H1 (cell line): Measurements from ENCODE around the gene DHH. TPM values are rescaled to one million over a fixed set of nuclear protein-coding genes. Genes with fewer than 3 reads are reported as not detected.

Experiments
- CTCF ChIA-PET: fragments of 300-600 bp; sonication (Branson Sonifier 250); formaldehyde crosslinking; loops from one replicate; lab custom pipeline; 2021; ENCODE audit not compliant: partially characterized antibody; lab: Charles Lee
- POLR2A ChIA-PET: fragments of 300-600 bp; sonication (Branson Sonifier 250); formaldehyde crosslinking; loops from one replicate; lab custom pipeline; 2021; ENCODE audit warnings: inconsistent platforms; ENCODE audit not compliant: partially characterized antibody; lab: Charles Lee
- DNase-seq, 2 experiments: peaks; one replicate each; pipeline versions ENCODE4 v3.0.0 to v3.0.0-alpha.2; 2010 to 2022; ENCODE audit warnings: low spot score in 2 of 2, low read depth in 1 of 2, mixed read lengths in 1 of 2
- FAIRE-seq: peaks from 2 replicates; lab custom pipeline; 2011; peaks lifted over from hg19 to GRCh38; lab: Jason Lieb, UNC
- H2AFZ ChIP-seq: 2 replicates; pipeline ENCODE4 v1.8.1; 2012; ENCODE audit warnings: low read length, inconsistent platforms
- H2AK5ac ChIP-seq: 2 replicates; pipeline ENCODE4 v1.6.1; 2013; ENCODE audit warnings: low read depth, low read length
- H2BK120ac ChIP-seq: replicated peaks from 2 replicates; pipeline ENCODE3; 2013; ENCODE audit warnings: low read depth, low read length, inconsistent platforms
- H2BK12ac ChIP-seq: 2 replicates; pipeline ENCODE4 v1.6.1; 2013; ENCODE audit warnings: low read depth, low read length
- H2BK15ac ChIP-seq: 2 replicates; pipeline ENCODE4 v1.6.1; 2013; ENCODE audit warnings: low read length
- H2BK20ac ChIP-seq: 2 replicates; pipeline ENCODE4 v1.6.1; 2013; ENCODE audit warnings: low read length
- H2BK5ac ChIP-seq: 2 replicates; pipeline ENCODE4 v1.6.1; 2013; ENCODE audit warnings: low read depth, low read length
- H3K14ac ChIP-seq: 2 replicates; pipeline ENCODE4 v1.6.1; 2013; ENCODE audit warnings: inconsistent platforms; ENCODE audit not compliant: insufficient read length
- H3K18ac ChIP-seq: 2 replicates; pipeline ENCODE4 v1.6.1; 2013; ENCODE audit warnings: low read length; ENCODE audit errors: extremely low read depth
- H3K23ac ChIP-seq: 2 replicates; pipeline ENCODE4 v1.6.1; 2013; ENCODE audit warnings: inconsistent platforms; ENCODE audit not compliant: insufficient read length
- H3K23me2 ChIP-seq: 2 replicates; pipeline ENCODE4 v1.6.1; 2013; ENCODE audit warnings: low read depth, low read length
- H3K27ac ChIP-seq: 2 replicates; pipeline ENCODE4 v1.6.1; 2011; ENCODE audit warnings: low read depth, low read length, inconsistent platforms
- H3K27me3 ChIP-seq, 4 experiments: replicated peaks in 1 of 4; 1 replicate in 1 of 4; 2 replicates in 3 of 4; pipeline versions ENCODE4 v1.6.1 to v1.8.1; 2011 to 2013; ENCODE audit warnings: low read length in 3 of 4, mild to moderate bottlenecking in 3 of 4, inconsistent platforms in 2 of 4, mixed read lengths in 2 of 4, moderate library complexity in 1 of 4; ENCODE audit not compliant: control insufficient read depth in 3 of 4, insufficient read depth in 3 of 4; ENCODE audit errors: extremely low read depth in 1 of 4
- H3K36me3 ChIP-seq, 4 experiments: 2 replicates each; pipeline versions ENCODE4 v1.6.1 to v1.8.1; 2011 to 2013; ENCODE audit warnings: mild to moderate bottlenecking in 4 of 4, low read length in 3 of 4, moderate library complexity in 2 of 4, control low read depth in 1 of 4, inconsistent platforms in 1 of 4; ENCODE audit not compliant: insufficient read depth in 4 of 4, control insufficient read depth in 2 of 4
- H3K4ac ChIP-seq: replicated peaks from 2 replicates; pipeline ENCODE3; 2013; ENCODE audit warnings: low read length, low read depth, mixed read lengths, inconsistent platforms; ENCODE audit not compliant: insufficient read length
- H3K4me1 ChIP-seq, 4 experiments: replicated peaks in 1 of 4; 1 replicate in 1 of 4; 2 replicates in 3 of 4; pipeline versions ENCODE4 v1.6.1 to v1.8.1; 2011 to 2013; ENCODE audit warnings: low read length in 3 of 4, inconsistent platforms in 2 of 4, mixed read lengths in 1 of 4; ENCODE audit not compliant: insufficient read depth in 4 of 4, control insufficient read depth in 3 of 4
- H3K4me2 ChIP-seq, 2 experiments: 2 replicates each; pipeline versions ENCODE4 v1.6.1 to v1.8.1; 2011 to 2013; ENCODE audit warnings: low read depth in 2 of 2, low read length in 2 of 2, control low read depth in 1 of 2, inconsistent platforms in 1 of 2, mild to moderate bottlenecking in 1 of 2; ENCODE audit not compliant: insufficient read depth in 1 of 2
- H3K4me3 ChIP-seq, 4 experiments: fragments of 200-600, 300-600 bp in 1 of 4; sonication (generic), shearing (Covaris generic), sonication (Bioruptor Twin) in 1 of 4; 2 replicates each; pipeline versions ENCODE4 v1.5.1 to v1.8.1; 2011 to 2016; ENCODE audit warnings: low read length in 4 of 4, low read depth in 3 of 4, control low read depth in 2 of 4, inconsistent platforms in 2 of 4, mild to moderate bottlenecking in 2 of 4, mixed read lengths in 1 of 4, moderate library complexity in 1 of 4; ENCODE audit not compliant: insufficient read depth in 2 of 4; ENCODE audit errors: extremely low read depth in 1 of 4
- H3K56ac ChIP-seq: replicated peaks from 2 replicates; pipeline ENCODE3; 2013; ENCODE audit warnings: low read depth, mild to moderate bottlenecking, mixed read lengths, low read length, inconsistent platforms; ENCODE audit not compliant: insufficient read length
- H3K79me1 ChIP-seq: 2 replicates; pipeline ENCODE4 v1.6.1; 2013; ENCODE audit warnings: low read depth, low read length, control low read depth
- H3K79me2 ChIP-seq, 2 experiments: 2 replicates each; pipeline versions ENCODE4 v1.6.1 to v1.8.1; 2012 to 2013; ENCODE audit warnings: low read length in 2 of 2, mild to moderate bottlenecking in 2 of 2, inconsistent platforms in 1 of 2; ENCODE audit not compliant: insufficient read depth in 2 of 2, control insufficient read depth in 1 of 2
- H3K9ac ChIP-seq, 4 experiments: replicated peaks in 1 of 4; 1 replicate in 1 of 4; 2 replicates in 3 of 4; pipeline versions ENCODE4 v1.6.1 to v1.8.1; 2011 to 2013; ENCODE audit warnings: low read depth in 3 of 4, low read length in 3 of 4, control low read depth in 2 of 4, mild to moderate bottlenecking in 2 of 4, moderate library complexity in 2 of 4, inconsistent platforms in 1 of 4; ENCODE audit errors: extremely low read depth in 1 of 4
- H3K9me3 ChIP-seq, 2 experiments: 2 replicates each; pipeline versions ENCODE4 v1.6.1 to v1.8.1; 2012 to 2013; ENCODE audit warnings: mild to moderate bottlenecking in 2 of 2, moderate library complexity in 2 of 2, control low read depth in 1 of 2, inconsistent platforms in 1 of 2, low read depth in 1 of 2, low read length in 1 of 2, mixed read lengths in 1 of 2; ENCODE audit not compliant: insufficient read depth in 2 of 2
- H4K20me1 ChIP-seq, 2 experiments: replicated peaks in 1 of 2; 2 replicates each; pipeline versions ENCODE3 to v1.8.1; 2011 to 2013; ENCODE audit warnings: inconsistent platforms in 2 of 2, low read length in 2 of 2, mild to moderate bottlenecking in 1 of 2; ENCODE audit not compliant: insufficient read depth in 2 of 2, control insufficient read depth in 1 of 2
- H4K5ac ChIP-seq: 2 replicates; pipeline ENCODE4 v1.6.1; 2013; ENCODE audit warnings: low read length, low read depth, mixed read lengths, inconsistent platforms; ENCODE audit not compliant: insufficient read length
- H4K8ac ChIP-seq: 2 replicates; pipeline ENCODE4 v1.8.0; 2013; ENCODE audit warnings: mild to moderate bottlenecking, moderate library complexity, low read length, inconsistent platforms; ENCODE audit not compliant: insufficient read depth; ENCODE audit errors: extremely low read depth
- H4K91ac ChIP-seq: replicated peaks from 2 replicates; pipeline ENCODE3; 2013; ENCODE audit warnings: low read length, mixed read lengths, inconsistent platforms; ENCODE audit not compliant: insufficient read length
- BACH1 ChIP-seq: IDR thresholded peaks from 2 replicates; pipeline ENCODE4 v1.6.1; 2012; ENCODE audit warnings: low read length, improper control_type of control experiment
- EZH2 ChIP-seq: fragments of 200-600 bp; sonication (generic); IDR thresholded peaks from 2 replicates; pipeline ENCODE4 v1.7.1; 2012; ENCODE audit warnings: low read depth, mild to moderate bottlenecking, moderate library complexity, low read length, inconsistent platforms; ENCODE audit not compliant: severe bottlenecking
- GTF2F1 ChIP-seq: IDR thresholded peaks from 2 replicates; pipeline ENCODE4 v1.6.1; 2012; ENCODE audit warnings: low read depth, low read length, improper control_type of control experiment, borderline replicate concordance
- HDAC2 ChIP-seq, 2 experiments: fragments of 300-600 bp in 1 of 2; sonication (generic) in 1 of 2; IDR thresholded peaks; 2 replicates each; pipeline ENCODE4 v1.6.1; 2011 to 2012; ENCODE audit warnings: low read depth in 2 of 2, low read length in 2 of 2, mild to moderate bottlenecking in 2 of 2, moderate library complexity in 2 of 2, borderline replicate concordance in 1 of 2, inconsistent platforms in 1 of 2
- JUND ChIP-seq: IDR thresholded peaks from 2 replicates; pipeline ENCODE4 v1.6.1; 2011; ENCODE audit warnings: mild to moderate bottlenecking, improper control_type of control experiment, low read length
- NANOG ChIP-seq: IDR thresholded peaks from 2 replicates; pipeline ENCODE4 v1.6.1; 2011; ENCODE audit warnings: low read length, low read depth, mild to moderate bottlenecking, inconsistent platforms; ENCODE audit not compliant: insufficient read depth, poor library complexity, severe bottlenecking
- RXRA ChIP-seq: IDR thresholded peaks from 2 replicates; pipeline ENCODE4 v1.6.1; 2011; ENCODE audit warnings: low read depth, mild to moderate bottlenecking, low read length, moderate library complexity; ENCODE audit not compliant: insufficient read depth
- SIX5 ChIP-seq: IDR thresholded peaks from 2 replicates; pipeline ENCODE4 v1.6.1; 2011; ENCODE audit warnings: mild to moderate bottlenecking, low read depth, low read length
- SUZ12 ChIP-seq: fragments of 200-600 bp; sonication (generic); IDR thresholded peaks from 2 replicates; pipeline ENCODE4 v1.6.1; 2012; ENCODE audit warnings: mild to moderate bottlenecking, inconsistent platforms, low read length, moderate library complexity, mixed read lengths
- WGBS, 2 experiments: shearing (Covaris generic) in 1 of 2; methylation state at CpG; one replicate each; pipeline versions ENCODE4 v1.1.6 to v1.1.7; 2013 to 2015; ENCODE audit warnings: low lambda C conversion rate in 2 of 2, mixed read lengths in 2 of 2, inconsistent platforms in 1 of 2, low coverage in 1 of 2, missing lambda C conversion rate in 1 of 2; ENCODE audit not compliant: insufficient replicate concordance in 2 of 2, insufficient coverage in 1 of 2, insufficient read length in 1 of 2; ENCODE audit errors: extremely low coverage in 1 of 2, missing lambda C conversion rate in 1 of 2; 5-methylcytosine and 5-hydroxymethylcytosine counted together
- polyA plus RNA-seq, 7 experiments: library from polyadenylated mRNA; depleted of rRNA in 3 of 7; stranded (reverse) in 5 of 7; unstranded in 2 of 7; fragments of >200 nt in 5 of 7; fragments of 200-250 nt in 2 of 7; gene quantifications; 1 replicate in 5 of 7; 2 replicates in 1 of 7; 4 replicates in 1 of 7; pipeline versions ENCODE4 v1.2.1 to v1.2.3, GENCODE V29; 2011 to 2013; ENCODE audit warnings: missing spikeins in 2 of 7, mixed read lengths in 2 of 7
- total RNA-seq: library from RNA; stranded (reverse); fragmentation: NEBNext Ultra II Directional; extraction: Animal tissue kit (Norgen Biotek cat#: 25700); gene quantifications from 2 replicates; pipeline ENCODE4 v1.2.1, GENCODE V29; 2021

DHH gene
- total and polyA plus RNA-seq, 2 of the 8 experiments (the other 6 are each of a cell fraction or from before 2014, with no cell fraction given), result 0.03 to 0.11 TPM

- H4K20me1 ChIP-seq, result peaks cover 5 to 7% of the 10 kb centered on the region in 2 experiments
- H3K9me3 ChIP-seq, result no peaks in the 10 kb centered on the region; a peak in 1 of 4 replicates
- no peak overlapping the region for H3K4ac ChIP-seq
- no peak overlapping the region for H2BK5ac ChIP-seq
- H3K9ac ChIP-seq, result no peak overlapping the region
- peaks cover 13% of the 10 kb centered on the region for H3K23me2 ChIP-seq
- no peak overlapping the region for H3K23ac ChIP-seq
- FAIRE-seq, result no peak
- peak overlapping the region; percentile 6 to 79 for H3K4me2 ChIP-seq
- peaks cover 0 to 47% (median 20%) of the 10 kb centered on the region in 4 experiments; a peak in 6 of 7 replicates for H3K4me1 ChIP-seq
- no peak overlapping the region; the same call in 1 of the 2 replicates for H2AK5ac ChIP-seq
- H3K56ac ChIP-seq, result no peak overlapping the region
- no peak overlapping the region; the same call in 1 of the 2 replicates for H2AFZ ChIP-seq
- H3K4me3 ChIP-seq, result peak overlapping the region in 2 of 4 experiments; percentile 2 to 52; a peak in 6 of 8 replicates
- CTCF ChIA-PET, result interaction anchor here (0.8 to 11.2 kb wide), 15 partner anchors 13 to 205 kb away, joined by 3 to 235 read pairs (median 6); partner anchors contain the start of genes LMBR1L, PRPH and RHEBL1
- no peak overlapping the region for H4K8ac ChIP-seq
- no peak overlapping the region for H3K14ac ChIP-seq
- H4K91ac ChIP-seq, result no peak overlapping the region
- no peak overlapping the region for H2BK20ac ChIP-seq
- peaks cover 58 to 86% (median 78%) of the 10 kb centered on the region in 4 experiments for H3K27me3 ChIP-seq
- peaks cover 0 to 4% (median 0%) of the 10 kb centered on the region in 4 experiments; a peak in 1 of 8 replicates for H3K36me3 ChIP-seq
- H3K18ac ChIP-seq, result no peak overlapping the region; the same call in 1 of the 2 replicates
- H2BK15ac ChIP-seq, result no peak overlapping the region
- WGBS, 2 experiments, result 9% methylated on average over 77 of the region's 88 CpGs; no CpG with 5 or more reads in 1 of the 2 experiments
- H2BK120ac ChIP-seq, result no peak overlapping the region
- peak in 1 of 2 experiments; percentile 68 for DNase-seq
- H4K5ac ChIP-seq, result no peak overlapping the region
- H2BK12ac ChIP-seq, result peak overlapping the region; percentile 80; the same call in 1 of the 2 replicates
- H3K27ac ChIP-seq, result no peak overlapping the region
- no peaks in the 10 kb centered on the region for H3K79me1 ChIP-seq
- no peaks in the 10 kb centered on the region for H3K79me2 ChIP-seq
- POLR2A ChIA-PET, result interaction anchor here (1.0 to 2.6 kb wide), 8 partner anchors 11 to 176 kb away, joined by 4 to 27 read pairs (median 6); partner anchors contain the start of genes LMBR1L and TUBA1B
- peak in 1 of 2 experiments; percentile 75; a peak in 1 of 4 replicates for TF ChIP-seq HDAC2 (IDR thresholded peaks at IDR 0.05; ENCODE audit: borderline replicate concordance in 1 of 2, low read depth in 2 of 2, low read length in 2 of 2)
- TF ChIP-seq GTF2F1, result no peak
- no peak for TF ChIP-seq SIX5
- TF ChIP-seq JUND, result no peak
- TF ChIP-seq RXRA, result no peak
- peak; percentile 99 for TF ChIP-seq EZH2
- TF ChIP-seq BACH1, result peak; percentile 31; the same call in 1 of the 2 replicates
- no peak for TF ChIP-seq NANOG
- peak; percentile 98 for TF ChIP-seq SUZ12
These were observed 4.5 kb downstream of the DHH start for GRCh38 chr12:49089821-49090773.
